ENCODE measurements around the gene ACE.

The ACE gene

DNA sequence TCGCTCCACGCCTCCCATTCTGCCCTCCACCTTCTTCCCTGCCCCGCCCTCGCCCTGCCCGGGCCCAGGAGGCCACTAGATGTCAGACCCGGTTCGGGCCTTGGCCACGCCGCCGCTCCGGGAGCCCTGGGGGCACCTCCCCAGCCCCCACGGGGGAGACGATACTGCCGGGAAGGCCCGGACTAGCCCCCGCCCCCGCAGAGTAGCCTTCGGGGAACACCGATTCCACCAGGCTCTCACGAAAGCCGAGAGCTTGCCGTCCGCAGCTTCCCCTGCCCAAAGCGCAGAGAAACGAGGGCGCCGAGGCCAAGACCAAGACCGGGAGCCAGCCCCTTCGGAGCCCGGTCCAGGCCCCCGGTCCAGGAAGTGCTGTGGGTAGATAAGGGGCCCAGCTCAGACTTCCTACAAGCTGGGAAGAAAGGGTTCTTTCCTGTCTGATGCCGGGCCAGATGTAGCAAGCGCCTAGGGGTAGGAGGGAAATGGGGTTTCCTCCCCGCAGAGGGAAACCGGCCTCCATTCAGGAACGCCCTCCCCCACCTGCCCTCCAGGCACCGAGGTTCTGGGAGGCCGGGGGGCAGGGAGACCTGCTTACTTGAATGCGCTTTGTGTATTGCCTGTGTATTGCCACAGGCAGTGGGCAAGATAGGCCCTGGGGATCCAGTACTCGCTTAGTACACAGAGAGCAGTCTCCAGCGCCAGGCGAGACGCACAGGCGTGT lies 29.9 kb upstream of the ACE start:
- ChIA-PET POLR2A (ENCODE audit: low non-redundant PET) (no interaction called here), CTCF (interaction anchor here (0.5 to 5.0 kb wide), 9 partner anchors 12 to 165 kb away, joined by 3 to 28 read pairs (median 5); no protein-coding TSS in a partner anchor)
- TF ChIP-seq, protein P1, sequence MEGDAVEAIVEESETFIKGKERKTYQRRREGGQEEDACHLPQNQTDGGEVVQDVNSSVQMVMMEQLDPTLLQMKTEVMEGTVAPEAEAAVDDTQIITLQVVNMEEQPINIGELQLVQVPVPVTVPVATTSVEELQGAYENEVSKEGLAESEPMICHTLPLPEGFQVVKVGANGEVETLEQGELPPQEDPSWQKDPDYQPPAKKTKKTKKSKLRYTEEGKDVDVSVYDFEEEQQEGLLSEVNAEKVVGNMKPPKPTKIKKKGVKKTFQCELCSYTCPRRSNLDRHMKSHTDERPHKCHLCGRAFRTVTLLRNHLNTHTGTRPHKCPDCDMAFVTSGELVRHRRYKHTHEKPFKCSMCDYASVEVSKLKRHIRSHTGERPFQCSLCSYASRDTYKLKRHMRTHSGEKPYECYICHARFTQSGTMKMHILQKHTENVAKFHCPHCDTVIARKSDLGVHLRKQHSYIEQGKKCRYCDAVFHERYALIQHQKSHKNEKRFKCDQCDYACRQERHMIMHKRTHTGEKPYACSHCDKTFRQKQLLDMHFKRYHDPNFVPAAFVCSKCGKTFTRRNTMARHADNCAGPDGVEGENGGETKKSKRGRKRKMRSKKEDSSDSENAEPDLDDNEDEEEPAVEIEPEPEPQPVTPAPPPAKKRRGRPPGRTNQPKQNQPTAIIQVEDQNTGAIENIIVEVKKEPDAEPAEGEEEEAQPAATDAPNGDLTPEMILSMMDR (conservative IDR thresholded peaks at IDR 0.05; ENCODE audit: low read depth), result no peak
- peak; percentile 66 for DNase-seq (ENCODE audit: low spot score)
- H3K27ac ChIP-seq, result peak overlapping the region; percentile 78

DNA sequence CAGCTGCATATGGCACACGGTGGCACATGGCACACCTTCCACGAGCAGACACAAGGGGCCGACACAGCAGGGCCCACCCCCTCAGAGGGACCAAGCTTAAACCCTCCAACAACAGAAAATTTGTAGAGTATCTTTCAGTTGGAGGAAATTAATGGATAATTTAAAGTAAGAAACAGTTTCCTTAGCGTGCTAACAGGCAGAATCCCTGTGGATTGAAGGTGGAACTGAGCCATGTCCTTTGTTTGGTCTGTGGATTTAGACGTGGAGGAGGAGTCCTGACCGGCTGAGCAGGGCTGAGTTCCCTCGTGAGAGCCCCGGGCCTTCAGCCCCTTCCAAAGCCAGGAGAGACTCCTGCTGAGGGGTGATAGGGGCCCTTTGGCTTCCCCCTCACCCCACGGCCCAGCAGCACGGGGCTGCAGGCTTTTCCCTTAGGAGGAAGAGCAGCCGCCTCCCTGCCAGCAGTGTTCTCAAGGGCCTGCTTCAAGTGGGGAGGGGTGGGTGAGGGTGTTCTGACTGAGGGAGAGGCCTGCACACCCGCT lies 29.3 kb upstream of the ACE start:
- no peak for DNase-seq (ENCODE audit: low spot score)
- ChIA-PET POLR2A (ENCODE audit: low non-redundant PET) (no interaction called here), CTCF (interaction anchor here (0.5 to 5.0 kb wide), 9 partner anchors 13 to 202 kb away, joined by 3 to 28 read pairs (median 5); no protein-coding TSS in a partner anchor)
- TF ChIP-seq, protein P1 (conservative IDR thresholded peaks at IDR 0.05; ENCODE audit: low read depth), result no peak
- H3K27ac ChIP-seq, result peak overlapping the region; percentile 78

DNA sequence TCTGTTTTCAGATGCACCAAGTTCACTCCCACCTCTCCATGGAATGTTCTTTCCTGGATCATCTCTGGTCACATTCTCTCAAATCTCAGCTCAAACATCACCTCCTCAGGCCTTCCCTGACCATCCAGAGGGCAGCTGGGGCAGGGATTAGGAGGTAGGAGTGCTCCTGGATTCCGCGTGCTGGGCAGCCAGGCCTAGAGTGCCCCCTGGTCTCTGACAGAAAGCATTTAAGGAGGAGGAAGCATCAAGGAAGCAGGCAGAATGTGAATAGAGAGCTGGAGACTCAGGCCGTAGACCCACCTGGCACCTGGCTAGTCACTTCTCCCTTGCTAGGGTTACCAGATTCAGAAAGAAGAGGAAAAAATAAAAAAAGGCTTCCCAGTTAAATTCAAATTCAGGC lies 28.2 kb upstream of the ACE start:
- CTCF ChIA-PET, result interaction anchor here (1.4 kb wide), 1 partner anchor 29 kb away, joined by 7 read pairs; no protein-coding TSS in a partner anchor
- TF ChIP-seq, protein P1 (conservative IDR thresholded peaks at IDR 0.05; ENCODE audit: low read depth), result no peak
- no peak for DNase-seq (ENCODE audit: low spot score)
- H3K27ac ChIP-seq, result no peak overlapping the region
- POLR2A ChIA-PET (ENCODE audit: low non-redundant PET), result no interaction called here

DNA sequence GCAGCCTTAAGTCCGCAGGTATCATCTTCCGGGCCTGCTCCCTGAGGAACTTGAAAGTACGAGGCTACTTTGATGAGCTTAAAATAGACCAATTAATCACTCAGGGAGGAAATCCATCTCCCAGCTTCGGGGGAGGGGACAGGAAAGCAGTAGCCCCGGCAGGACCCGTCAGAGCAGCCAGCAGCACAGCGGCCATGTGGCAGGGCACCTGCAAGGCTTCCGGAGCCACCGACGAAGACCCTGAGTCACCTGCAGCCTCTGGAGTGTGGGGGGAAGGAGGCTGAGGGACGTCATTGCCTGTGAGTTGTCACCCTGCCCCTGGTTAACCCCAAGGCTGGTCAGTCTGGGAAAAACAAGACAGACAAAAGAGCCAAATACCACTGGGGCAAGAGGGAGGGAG lies 26.3 kb upstream of the ACE start:
- no peak overlapping the region for H3K27ac ChIP-seq
- TF ChIP-seq, protein P1 (conservative IDR thresholded peaks at IDR 0.05; ENCODE audit: low read depth), result no peak
- POLR2A ChIA-PET (ENCODE audit: low non-redundant PET), result no interaction called here
- CTCF ChIA-PET, result no interaction called here
- DNase-seq (ENCODE audit: low spot score), result no peak

DNA sequence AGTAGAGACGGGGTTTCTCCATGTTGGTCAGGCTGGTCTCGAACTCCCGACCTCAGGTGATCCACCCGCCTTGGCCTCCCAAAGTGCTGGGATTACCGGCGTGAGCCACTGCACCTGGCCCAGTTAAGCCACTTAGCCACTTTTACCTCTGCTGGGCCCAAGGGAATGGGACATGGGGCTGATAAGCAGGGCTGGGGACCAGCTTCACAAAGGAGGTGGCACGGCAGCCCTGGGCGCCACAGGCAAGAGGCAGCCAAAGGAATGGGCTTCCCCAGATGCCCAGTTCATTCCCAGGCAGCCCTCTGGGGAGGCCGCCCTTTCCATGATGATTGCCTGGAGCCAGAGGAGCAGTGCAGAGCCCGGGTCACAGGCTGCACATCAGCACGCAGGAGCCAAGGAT lies 25.7 kb upstream of the ACE start:
- TF ChIP-seq, protein P1 (conservative IDR thresholded peaks at IDR 0.05; ENCODE audit: low read depth), result no peak
- DNase-seq (ENCODE audit: low spot score), result no peak
- POLR2A ChIA-PET (ENCODE audit: low non-redundant PET), result no interaction called here
- no peak overlapping the region for H3K27ac ChIP-seq
- CTCF ChIA-PET, result no interaction called here

DNA sequence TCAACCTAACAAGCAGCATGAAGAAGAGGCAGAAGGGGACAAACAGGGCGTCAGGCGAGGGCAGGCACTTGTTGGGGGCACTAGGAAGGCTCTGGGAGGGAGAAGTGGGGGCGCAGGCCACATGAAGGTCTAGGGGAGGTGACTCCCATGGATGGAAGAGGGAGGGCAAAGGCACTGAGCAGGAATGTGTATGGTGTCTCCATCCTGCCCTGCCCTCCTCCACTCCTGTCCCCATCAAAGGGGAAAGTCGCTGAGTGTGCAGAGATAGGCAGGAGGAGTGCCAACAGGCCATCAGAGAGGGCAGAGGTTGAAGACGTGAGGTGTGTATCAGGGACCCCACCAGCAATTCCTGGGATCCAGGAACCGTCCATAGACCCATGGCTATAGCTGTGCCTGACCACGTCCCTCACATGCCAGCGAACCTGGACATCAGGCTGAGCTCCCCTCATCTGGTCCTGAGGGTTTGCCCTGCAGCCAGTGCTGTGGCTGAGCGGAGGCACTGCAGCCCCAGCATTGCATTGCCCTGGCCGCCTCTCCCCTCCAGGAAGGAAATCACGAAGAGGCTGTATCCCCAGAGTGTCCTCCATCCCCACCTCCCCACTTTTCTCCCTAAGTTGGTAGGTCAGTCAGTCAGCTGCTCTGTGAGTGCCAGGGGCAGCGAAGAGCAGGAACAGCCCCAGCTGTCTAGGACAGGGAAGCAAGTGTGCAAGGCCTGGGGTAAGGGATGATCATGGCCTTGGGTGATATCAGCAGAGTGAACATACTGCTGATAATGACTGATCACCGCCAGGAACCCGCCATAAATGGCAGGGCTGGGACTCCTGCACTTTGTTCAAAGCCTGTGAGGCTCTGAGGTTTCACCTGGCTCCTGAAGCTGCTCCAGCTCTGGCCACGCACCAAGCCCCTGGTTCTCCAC lies 24.6 kb upstream of the ACE start:
- TF ChIP-seq, protein P1 (conservative IDR thresholded peaks at IDR 0.05; ENCODE audit: low read depth), result no peak
- DNase-seq (ENCODE audit: low spot score), result no peak
- CTCF ChIA-PET, result interaction anchor here (0.5 to 2.4 kb wide), 3 partner anchors 11 to 333 kb away, joined by 3 to 8 read pairs (median 3); no protein-coding TSS in a partner anchor
- peak overlapping the region; percentile 47 for H3K27ac ChIP-seq
- POLR2A ChIA-PET (ENCODE audit: low non-redundant PET), result no interaction called here
